Activated CD4-positive, alpha-beta T cell treated with anti-CD3 and anti-CD28 coated beads for 1 hour (primary cell): ENCODE results near the gene ZSCAN23.
"Not testable (repeated sequence)": the region's sequence is repeated elsewhere in the genome, so short reads cannot be mapped to it uniquely, and the experiment has no call there.

Experiments used
- DNase-seq: peaks from one replicate; pipeline ENCODE4 v3.0.0-alpha.2; 2020

The ZSCAN23 gene

GRCh38 chr6:28443112-28443773 lies at the start of gene ZSCAN23:
Gene ZSCAN23, minus strand, starts transcription at chr6:28443491. Its CDS starts 7,225 bp downstream, at chr6:28436266.
- DNase-seq = peak; percentile 72

GRCh38 chr6:28491984-28492317 lies 48.7 kb upstream of the ZSCAN23 start:
- DNase-seq = no peak

DNA sequence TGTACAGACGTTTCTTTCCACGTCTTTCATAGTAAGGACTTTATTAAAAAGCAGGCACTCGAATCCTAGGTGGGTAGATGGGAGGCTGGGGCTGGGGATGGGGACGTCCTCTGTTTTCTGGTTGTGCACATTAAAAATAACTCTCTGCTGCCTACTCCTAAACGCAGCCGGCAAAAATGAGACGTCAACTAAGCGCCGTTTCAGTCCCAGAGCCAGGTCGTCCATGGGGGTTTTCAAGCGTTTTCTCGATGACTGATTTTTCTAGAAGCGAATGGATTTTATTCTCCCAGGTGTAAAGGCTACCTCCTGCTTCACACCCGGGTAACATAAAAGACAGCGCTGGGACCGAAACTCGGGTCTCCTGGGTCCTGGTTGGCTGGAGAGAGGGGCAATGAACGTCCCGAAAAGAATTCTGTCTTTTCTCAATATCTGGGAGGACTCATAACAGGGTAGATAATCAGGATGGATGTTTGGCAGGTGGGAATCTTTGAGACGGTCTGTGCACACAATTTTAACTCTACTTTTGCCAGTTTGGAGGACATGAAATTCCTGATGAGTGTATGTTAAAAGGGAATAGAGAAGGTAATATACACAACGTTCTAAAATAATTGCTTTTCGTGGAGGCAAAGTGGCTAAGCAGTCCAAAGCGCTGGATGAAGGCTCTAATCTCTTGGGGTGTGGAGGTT lies 47.1 kb upstream of the ZSCAN23 start:
- no peak for DNase-seq

- DNase-seq = peak; percentile 18
Measured at GRCh38 chr6:28489366-28490204, 46.3 kb upstream of the ZSCAN23 start.

- DNase-seq = no peak
Measured at GRCh38 chr6:28488916-28489365, 45.6 kb upstream of the ZSCAN23 start.

DNA sequence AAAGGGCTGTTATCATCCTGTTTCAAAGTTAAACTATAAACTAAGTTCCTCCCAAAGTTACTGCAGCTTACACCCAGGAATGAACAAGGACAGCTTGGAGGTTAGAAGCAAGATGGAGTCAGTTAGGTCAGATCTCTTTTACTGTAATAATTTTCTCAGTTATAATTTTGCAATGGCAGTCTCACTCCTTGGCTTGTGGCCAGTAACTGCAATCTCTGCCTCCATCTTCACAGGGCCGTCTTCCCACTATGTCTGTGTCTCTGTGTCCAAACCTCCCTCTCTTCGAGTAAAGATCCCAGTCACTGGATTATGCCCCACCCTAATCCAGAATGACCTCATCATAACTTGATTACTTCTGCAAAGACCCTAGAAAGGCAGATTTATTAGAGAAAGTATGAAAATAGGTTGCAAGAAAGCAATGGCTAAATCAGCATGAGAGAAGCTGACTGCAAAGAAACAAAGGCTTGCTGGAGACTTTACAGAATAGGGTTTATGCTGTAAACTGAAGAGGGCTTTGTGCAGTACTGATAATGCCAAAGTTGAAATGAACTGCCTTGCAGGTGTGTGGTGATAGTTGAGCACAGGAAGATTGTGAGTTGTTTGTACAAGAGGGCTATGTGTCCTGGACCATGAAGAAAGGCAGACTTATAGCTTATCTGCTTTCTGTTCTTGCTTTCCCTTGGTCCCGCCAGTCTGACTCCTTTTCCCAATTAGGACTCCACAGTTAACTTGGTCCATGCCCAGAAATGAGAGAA lies 43.9 kb upstream of the ZSCAN23 start:
- DNase-seq = no peak

GRCh38 chr6:28486533-28486932 lies 43.2 kb upstream of the ZSCAN23 start:
- no peak for DNase-seq

DNA sequence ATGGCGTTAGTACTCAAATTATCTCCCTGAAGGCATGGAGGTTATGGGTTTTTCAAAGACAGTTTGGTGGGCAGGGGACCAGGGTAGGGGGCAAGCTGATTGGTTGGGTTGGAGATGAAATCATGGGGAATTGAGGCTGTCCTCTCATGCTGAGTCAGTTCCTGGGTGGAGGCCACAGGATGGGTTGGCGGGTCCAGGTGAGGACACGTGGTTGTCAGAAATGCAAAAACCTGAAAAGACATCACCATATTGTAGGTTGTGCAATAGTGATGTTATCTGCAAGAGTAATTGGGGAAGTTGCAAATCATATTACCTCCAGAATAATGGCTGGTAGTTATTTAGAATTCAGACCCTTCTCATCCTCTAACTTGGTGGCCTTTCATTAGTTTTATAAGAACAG lies 42.2 kb upstream of the ZSCAN23 start:
- no peak for DNase-seq

DNA sequence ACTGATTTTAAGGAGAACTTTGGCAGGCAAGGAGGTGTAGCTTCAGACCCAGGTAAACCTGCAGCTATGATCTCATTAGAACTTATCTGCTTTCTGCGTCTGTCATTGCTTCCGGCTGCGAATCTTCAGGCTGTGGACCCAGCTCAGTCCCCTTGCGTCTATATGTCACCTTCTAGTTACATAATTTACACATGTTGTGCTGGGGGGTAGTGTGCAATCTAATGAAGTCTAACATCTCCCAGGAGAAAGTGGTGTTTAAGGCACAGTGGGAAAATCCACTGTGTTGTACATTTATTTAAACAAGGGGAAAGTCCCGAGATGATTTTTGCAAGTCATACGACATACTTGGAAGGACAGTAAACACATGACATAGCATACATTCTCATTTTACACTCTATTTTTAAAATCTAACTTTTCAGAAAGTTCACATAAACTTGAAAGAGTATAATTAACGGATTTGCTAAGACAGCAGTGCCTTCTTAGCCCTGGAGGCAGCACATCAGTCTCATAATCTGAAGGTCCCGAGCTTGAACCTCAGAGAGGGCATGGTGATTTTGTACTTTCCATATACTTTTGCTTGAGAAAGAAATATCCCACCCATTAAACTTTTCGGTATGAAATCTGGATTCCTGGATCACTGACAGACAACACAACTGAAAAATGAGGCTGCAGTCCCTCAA lies 37.1 kb upstream of the ZSCAN23 start:
- no peak for DNase-seq

DNA sequence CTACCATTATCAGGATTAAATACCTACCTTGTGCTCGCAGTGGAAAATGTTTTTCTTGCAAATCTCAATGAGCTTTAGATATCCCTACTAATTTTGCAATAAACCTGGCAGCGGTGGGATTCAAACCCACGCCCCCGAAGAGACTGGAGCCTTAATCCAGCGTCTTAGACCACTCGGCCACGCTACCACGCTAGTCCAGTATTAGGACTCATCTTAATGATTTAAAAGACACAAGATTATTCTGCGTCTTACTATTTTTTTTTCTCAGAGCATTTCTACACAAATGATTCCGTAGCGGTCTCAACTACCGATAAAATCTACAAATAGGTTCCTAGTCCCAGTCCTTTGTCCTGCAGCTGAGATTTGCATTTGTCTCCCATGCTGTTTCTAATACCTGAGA lies 35.2 kb upstream of the ZSCAN23 start:
- no peak for DNase-seq

- DNase-seq = no peak
Measured at GRCh38 chr6:28474441-28475219, 31.3 kb upstream of the ZSCAN23 start.

GRCh38 chr6:28469153-28469745 lies 26.0 kb upstream of the ZSCAN23 start:
- DNase-seq = not testable (repeated sequence)

DNA sequence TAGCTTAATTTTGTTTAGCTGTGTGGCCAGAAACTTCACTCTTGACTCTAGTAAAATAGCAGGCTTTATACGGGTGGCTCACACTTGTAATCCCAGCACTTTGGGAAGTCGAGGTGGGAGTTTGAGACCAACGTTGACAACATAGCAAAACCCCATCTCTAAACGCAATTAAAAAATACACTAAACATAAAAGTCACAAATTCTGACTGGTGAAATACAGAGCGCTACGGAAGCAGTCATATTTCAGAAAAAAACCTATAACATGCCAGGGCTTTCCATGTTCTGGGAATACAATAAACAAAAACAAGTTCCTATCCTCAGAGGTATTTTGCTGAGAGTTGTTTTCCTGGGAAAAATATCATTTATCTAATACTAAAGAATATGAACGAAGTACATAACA lies 24.8 kb upstream of the ZSCAN23 start:
- DNase-seq = no peak

- no peak for DNase-seq
Measured at GRCh38 chr6:28462401-28462800, 19.1 kb upstream of the ZSCAN23 start.

DNA sequence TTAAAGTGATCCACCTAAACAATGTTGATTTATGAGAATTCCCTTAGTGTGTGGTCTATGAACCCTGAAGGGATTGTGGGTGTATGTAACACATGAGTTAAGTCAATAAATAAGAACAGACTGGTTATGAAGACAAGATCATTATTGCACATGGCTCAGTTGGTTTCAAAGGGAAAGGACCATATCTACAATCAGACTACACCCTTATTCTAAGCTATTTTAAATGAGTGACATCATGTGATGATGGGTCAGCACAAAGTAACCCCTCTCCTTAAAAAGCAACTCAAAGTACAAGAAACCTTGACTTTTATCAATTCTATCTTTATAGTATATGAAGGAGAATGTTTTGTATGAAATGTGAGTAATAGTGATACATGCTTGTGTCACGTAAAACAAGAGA lies 15.3 kb upstream of the ZSCAN23 start:
- no peak for DNase-seq

DNA sequence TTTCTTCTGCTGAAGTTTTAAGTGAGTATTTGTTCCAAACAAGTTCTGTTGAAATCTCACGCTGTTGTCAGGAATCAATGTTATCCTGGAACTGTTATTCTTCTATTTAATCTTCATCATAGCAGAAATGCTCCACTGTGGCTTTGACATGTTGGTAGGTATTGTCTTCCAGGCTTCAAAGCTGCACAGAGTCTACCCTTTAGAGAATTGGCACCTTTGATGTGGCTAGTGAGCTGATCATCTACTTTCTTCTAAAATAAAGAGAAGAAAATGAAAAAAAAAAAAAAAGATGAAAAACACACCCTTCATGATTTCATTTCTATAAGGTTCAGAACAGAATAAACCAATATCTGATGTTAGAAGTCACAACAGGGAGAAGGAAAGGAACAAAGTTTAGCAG lies 5.8 kb upstream of the ZSCAN23 start:
- no peak for DNase-seq

DNA sequence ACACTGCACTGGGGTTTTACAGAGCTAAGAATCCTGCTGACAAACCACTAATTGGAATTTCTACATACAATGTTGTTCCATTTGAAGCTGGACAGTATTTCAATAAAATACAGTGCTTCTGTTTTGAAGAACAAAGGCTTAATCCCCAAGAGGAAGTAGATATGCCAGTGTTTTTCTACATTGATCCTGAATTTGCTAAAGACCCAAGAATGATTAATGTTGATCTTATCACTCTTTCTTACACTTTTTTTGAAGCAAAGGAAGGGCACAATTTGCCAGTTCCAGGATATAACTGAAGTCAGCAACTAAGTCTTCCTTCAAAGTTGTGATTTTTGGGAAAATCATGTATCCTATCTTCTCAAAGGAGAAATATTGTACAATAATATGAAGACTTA lies 4.2 kb upstream of the ZSCAN23 start:
- DNase-seq = not testable (repeated sequence)

GRCh38 chr6:28446818-28447511 lies 3.7 kb upstream of the ZSCAN23 start:
- DNase-seq = no peak

GRCh38 chr6:28444759-28445158 lies 1.5 kb upstream of the ZSCAN23 start:
- not testable (repeated sequence) for DNase-seq

- no peak for DNase-seq
Measured at GRCh38 chr6:28442586-28442985, 705 bp downstream of the ZSCAN23 start.

DNA sequence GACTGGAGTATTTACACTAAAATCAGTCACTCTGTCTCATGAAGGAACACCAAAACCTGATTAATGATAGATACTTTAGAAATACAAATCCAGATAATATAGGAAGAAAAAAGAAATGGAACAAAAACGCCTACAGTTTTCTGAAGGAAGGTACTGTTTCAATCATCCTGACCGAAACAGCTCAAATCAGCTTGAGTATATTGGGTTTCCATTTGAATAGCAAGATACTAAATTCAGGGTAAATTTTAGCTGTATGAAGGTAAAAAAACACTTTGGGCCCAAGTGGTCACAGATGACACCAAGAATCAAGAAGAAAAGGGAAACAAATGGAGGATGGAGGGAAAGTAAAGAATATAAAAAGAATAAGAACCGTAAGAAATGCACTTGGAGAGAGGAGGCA lies 6.9 kb downstream of the ZSCAN23 start:
- DNase-seq = no peak
